Lung (tissue), 12 donors: ENCODE data around the gene CDHR1. TPM values are rescaled to one million over a fixed set of nuclear protein-coding genes. Genes with fewer than 3 reads are reported as not detected.

Experiments used
- ATAC-seq: fragments of 200-7000 bp; cut with Tn5 transposase; one replicate; pipeline ENCODE4 v1.9.1; 2020; ENCODE audit warnings: moderate number of reproducible peaks; ENCODE audit not compliant: insufficient read depth, low FRiP score
- DNase-seq, 3 donors: peaks; one replicate each; pipeline ENCODE4 v3.0.0-alpha.2; 2013 to 2017
- H3K27ac ChIP-seq, 2 donors: one replicate each; pipeline ENCODE4 v1.5.1; 2013; ENCODE audit warnings: mild to moderate bottlenecking in 2 of 2, moderate library complexity in 2 of 2, control low read depth in 1 of 2, inconsistent platforms in 1 of 2, low read depth in 1 of 2, low read length in 1 of 2
- H3K27me3 ChIP-seq, 3 donors: one replicate each; pipeline ENCODE4 v1.5.1; 2013; ENCODE audit warnings: low read length in 2 of 3; ENCODE audit not compliant: control insufficient read depth in 3 of 3, insufficient read depth in 3 of 3
- H3K36me3 ChIP-seq, 4 donors: one replicate each; pipeline ENCODE4 v1.5.1; 2013; ENCODE audit warnings: low read length in 4 of 4, mild to moderate bottlenecking in 1 of 4, moderate library complexity in 1 of 4; ENCODE audit not compliant: control insufficient read depth in 4 of 4, insufficient read depth in 4 of 4
- H3K4me1 ChIP-seq, 5 donors: one replicate each; pipeline ENCODE4 v1.5.1; 2013; ENCODE audit warnings: low read length in 5 of 5, mild to moderate bottlenecking in 2 of 5, moderate library complexity in 1 of 5; ENCODE audit not compliant: control insufficient read depth in 5 of 5, insufficient read depth in 5 of 5
- H3K4me3 ChIP-seq: one replicate; pipeline ENCODE4 v1.5.1; 2013; ENCODE audit warnings: mild to moderate bottlenecking, control low read depth, moderate library complexity
- H3K9ac ChIP-seq, 2 donors: one replicate each; pipeline ENCODE4 v1.5.1; 2013; ENCODE audit warnings: low read length in 2 of 2, control low read depth in 1 of 2; ENCODE audit not compliant: insufficient read depth in 1 of 2
- H3K9me3 ChIP-seq, 4 donors: one replicate each; pipeline ENCODE4 v1.5.1; 2013; ENCODE audit warnings: low read length in 3 of 4, mild to moderate bottlenecking in 1 of 4, moderate library complexity in 1 of 4; ENCODE audit not compliant: control insufficient read depth in 4 of 4, insufficient read depth in 3 of 4
- WGBS, 2 donors: extraction: QIAGEN DNeasy Blood & Tissue Kit; methylation state at CpG; one replicate each; pipeline ENCODE4 v1.1.7; 2013; 5-methylcytosine and 5-hydroxymethylcytosine counted together
- polyA plus RNA-seq, 2 donors: library from polyadenylated mRNA; stranded (reverse); fragments of 200-250 nt; gene quantifications; one replicate each; pipeline ENCODE4 v1.2.1, GENCODE V29; 2013
- total RNA-seq, 2 donors: library from RNA; depleted of rRNA in 1 of 2; stranded (reverse); fragments of >200 nt in 1 of 2; gene quantifications; one replicate each; pipeline ENCODE4 v1.2.1, GENCODE V29; 2014 to 2021
- TF ChIP-seq, protein P1 (sequence below): IDR thresholded peaks from 2 replicates; pipeline ENCODE4 v1.5.1; 2012; ENCODE audit warnings: mild to moderate bottlenecking; ENCODE audit errors: control extremely low read depth, extremely low read depth
- donor health status: control.
- donor health status: control.
- donor health status: Bipolar disorder and iron deficiency.
- donor health status: healthy.
- donor health status: DM: yes; HTN: yes; CAD: no.

CDHR1 gene
- total and polyA plus RNA-seq, 4 donors, result 0.10 to 0.49 (median 0.32) TPM

DNA sequence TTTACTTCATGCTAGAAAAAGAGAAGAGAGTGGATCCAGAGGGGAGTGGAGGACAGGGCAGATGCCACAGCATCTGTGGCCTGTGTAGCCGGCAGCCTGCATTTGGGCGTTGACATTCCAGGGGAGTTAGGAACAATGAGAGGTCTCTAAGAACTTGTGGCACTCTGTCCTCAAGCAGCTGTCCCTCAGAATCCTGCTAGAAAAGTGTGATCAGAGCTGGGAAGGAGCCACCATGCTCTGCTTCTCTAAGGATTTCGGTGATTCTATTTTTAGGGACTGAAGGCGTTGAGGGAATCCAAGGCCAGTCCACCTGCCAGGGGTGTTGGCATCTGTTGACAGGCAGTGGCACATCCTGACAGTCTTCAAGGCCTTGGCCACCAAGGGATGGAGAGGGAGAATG lies 23.4 kb downstream of the CDHR1 start:
- DNase-seq, result no peak
- 92 to 95% methylated on average over 4 of the region's 4 CpGs for WGBS, 2 donors

DNA sequence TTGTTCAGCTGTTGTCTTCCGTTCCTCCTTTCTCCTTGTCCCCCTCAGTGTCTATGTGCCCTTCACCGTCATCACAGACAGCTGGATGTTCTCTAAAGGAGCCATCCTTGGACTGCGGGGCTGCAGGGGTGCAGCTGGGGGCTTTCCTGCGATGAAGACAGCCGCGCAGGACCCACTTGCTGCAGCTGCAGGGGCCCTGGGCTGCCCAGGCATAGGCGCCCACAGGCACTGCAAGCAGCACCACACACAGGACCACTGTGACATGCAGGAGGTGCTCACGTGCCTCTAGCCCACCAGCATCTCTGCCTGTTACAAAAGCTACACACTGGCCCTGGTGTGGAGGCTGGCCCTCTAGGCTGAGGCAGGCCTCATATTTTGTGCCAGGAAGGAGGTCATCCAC lies 27.6 kb downstream of the CDHR1 start:
- H3K4me1 ChIP-seq, result no peaks in the 10 kb centered on the region
- peaks cover 0 to 3% (median 0%) of the 10 kb centered on the region in 4 donors for H3K9me3 ChIP-seq
- WGBS, 2 donors, result 73 to 87% methylated on average over 8 of the region's 8 CpGs
- H3K9ac ChIP-seq, result no peak overlapping the region
- no peak for DNase-seq
- H3K27ac ChIP-seq, result no peak overlapping the region
- TF ChIP-seq, protein P1, sequence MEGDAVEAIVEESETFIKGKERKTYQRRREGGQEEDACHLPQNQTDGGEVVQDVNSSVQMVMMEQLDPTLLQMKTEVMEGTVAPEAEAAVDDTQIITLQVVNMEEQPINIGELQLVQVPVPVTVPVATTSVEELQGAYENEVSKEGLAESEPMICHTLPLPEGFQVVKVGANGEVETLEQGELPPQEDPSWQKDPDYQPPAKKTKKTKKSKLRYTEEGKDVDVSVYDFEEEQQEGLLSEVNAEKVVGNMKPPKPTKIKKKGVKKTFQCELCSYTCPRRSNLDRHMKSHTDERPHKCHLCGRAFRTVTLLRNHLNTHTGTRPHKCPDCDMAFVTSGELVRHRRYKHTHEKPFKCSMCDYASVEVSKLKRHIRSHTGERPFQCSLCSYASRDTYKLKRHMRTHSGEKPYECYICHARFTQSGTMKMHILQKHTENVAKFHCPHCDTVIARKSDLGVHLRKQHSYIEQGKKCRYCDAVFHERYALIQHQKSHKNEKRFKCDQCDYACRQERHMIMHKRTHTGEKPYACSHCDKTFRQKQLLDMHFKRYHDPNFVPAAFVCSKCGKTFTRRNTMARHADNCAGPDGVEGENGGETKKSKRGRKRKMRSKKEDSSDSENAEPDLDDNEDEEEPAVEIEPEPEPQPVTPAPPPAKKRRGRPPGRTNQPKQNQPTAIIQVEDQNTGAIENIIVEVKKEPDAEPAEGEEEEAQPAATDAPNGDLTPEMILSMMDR, result no peak
- no peaks in the 10 kb centered on the region for H3K27me3 ChIP-seq
- no peak overlapping the region for H3K4me3 ChIP-seq
- ATAC-seq, result no peak
- H3K36me3 ChIP-seq, result no peaks in the 10 kb centered on the region

More for the DNA sequence above, 23.4 kb downstream of the CDHR1 start:
- H3K9ac ChIP-seq, result no peak overlapping the region
- peaks cover 0 to 3% (median 0%) of the 10 kb centered on the region in 4 donors for H3K9me3 ChIP-seq
- no peak for ATAC-seq
- H3K36me3 ChIP-seq, result no peaks in the 10 kb centered on the region
- no peak overlapping the region for H3K27ac ChIP-seq
- H3K4me3 ChIP-seq, result no peak overlapping the region
- H3K27me3 ChIP-seq, result no peaks in the 10 kb centered on the region
- TF ChIP-seq, protein P1, result no peak
- no peaks in the 10 kb centered on the region for H3K4me1 ChIP-seq

DNA sequence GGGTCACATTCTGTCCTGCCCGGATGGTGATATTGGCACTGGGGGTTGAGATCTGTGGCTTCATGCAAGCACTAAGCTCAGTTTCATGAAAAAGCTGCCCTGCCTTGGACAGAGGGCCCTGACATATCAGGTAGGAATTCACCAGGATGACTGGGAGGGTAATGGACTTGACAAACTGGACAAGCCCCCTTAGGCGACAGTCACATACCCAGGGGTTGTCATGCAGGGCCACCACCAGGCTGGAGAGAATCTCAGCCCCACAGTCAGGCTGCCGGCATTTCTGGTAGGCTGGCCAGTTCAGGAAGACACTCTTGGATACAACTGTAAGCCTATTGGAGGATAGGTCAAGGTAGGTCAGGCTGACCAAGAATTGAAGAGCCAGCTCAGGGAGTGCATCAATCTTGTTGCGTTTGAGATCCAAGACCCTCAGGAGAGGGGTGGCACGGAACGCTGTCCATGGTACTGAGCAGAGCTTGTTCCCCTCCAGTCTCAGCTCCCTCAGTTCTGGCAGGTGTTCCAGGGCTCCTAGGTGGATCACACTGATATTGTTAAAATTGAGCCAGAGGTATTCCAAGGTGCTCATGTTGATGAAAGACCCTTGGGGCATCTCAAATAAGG lies 30.2 kb downstream of the CDHR1 start:
- no peaks in the 10 kb centered on the region for H3K27me3 ChIP-seq
- H3K4me1 ChIP-seq, result no peaks in the 10 kb centered on the region
- TF ChIP-seq, protein P1, result no peak
- no peaks in the 10 kb centered on the region for H3K36me3 ChIP-seq
- no peak for ATAC-seq
- no peak overlapping the region for H3K27ac ChIP-seq
- H3K9me3 ChIP-seq, result no peaks in the 10 kb centered on the region
- 52 to 55% methylated on average over 6 of the region's 6 CpGs for WGBS, 2 donors
- no peak overlapping the region for H3K4me3 ChIP-seq
- peak; percentile 12 to 46 (median 33) for DNase-seq
- H3K9ac ChIP-seq, result no peak overlapping the region
